HG03060 (cell line): ENCODE measurements around the gene KRT77.
"Not testable (repeated sequence)": the region's sequence is repeated elsewhere in the genome, so short reads cannot be mapped to it uniquely, and the experiment has no call there.

Experiments
- ATAC-seq: cut with Tn5 transposase; IDR thresholded peaks from one replicate; pipeline ENCODE4 v1.9.1; 2021; ENCODE audit warnings: low read depth, moderate number of reproducible peaks; ENCODE audit not compliant: unreplicated experiment

The KRT77 gene

DNA sequence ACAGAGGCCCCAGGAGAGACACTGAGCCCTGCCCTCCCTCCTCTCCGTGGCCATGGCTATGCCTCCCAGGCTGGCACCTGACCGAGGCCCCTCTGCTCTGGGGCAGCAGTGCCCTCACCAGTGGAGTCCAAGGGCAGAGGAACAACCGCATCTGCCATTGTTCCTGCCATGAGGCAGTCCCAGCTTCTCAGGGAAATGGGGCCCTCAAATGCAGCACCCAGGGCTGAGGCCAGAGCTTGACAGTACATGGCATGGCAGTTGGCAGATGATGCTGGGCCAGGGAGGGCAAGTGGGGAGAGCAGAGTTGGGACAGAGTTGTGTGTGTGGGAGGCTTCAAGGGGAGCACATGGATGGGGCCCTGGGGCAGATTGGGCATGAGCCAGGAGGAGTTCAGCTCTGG is 21.1 kb upstream of the KRT77 start:
- ATAC-seq = no peak

DNA sequence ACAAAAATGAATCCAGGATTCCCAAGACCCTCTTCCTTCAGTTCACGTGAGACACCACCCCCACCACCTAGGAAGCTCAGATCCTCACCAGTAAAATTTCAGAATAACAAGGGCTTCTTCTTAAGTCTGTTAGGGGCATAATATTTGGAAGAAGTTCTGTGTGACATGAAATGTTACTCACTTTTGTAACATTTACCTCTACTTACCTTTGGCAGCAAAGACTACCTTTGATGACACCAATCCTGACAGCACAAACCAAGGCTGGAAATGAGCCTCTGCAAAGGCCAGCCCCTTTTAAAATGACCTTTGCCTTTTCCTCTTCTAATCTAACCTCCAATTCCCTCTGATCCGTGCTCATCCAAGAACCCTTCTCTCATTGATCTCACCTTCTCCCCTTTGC is 19.4 kb upstream of the KRT77 start:
- ATAC-seq = no peak

DNA sequence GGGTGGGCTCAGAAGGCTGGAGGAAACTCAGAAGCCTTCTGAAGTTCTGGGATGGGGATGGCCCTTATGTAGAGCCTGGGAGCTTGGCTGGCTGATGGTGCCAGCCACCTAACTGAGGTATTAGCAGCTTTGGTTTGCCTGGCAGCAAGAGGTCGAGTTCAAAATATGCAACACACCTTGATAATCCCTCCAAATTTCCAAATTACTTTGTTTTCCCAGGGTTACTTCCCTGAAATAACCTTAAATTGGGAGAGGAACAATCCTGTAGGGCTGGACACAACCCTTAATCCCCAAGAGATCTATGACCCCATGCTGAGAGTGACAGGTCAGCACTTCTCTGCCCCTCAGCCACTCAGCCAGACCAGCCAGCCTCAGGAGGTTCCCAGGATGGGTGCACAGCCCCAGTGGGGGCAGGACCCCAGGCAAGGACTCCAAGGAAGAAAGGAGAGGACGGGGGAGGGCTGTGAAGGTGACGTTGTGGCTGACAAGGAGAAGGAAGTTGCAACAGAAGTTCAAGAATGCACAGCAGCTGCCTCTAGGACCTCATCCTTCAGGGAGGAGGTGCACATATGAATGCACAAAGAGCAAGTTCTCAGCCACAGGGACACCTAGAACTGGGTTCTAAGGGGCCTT is 18.6 kb upstream of the KRT77 start:
- no peak for ATAC-seq

DNA sequence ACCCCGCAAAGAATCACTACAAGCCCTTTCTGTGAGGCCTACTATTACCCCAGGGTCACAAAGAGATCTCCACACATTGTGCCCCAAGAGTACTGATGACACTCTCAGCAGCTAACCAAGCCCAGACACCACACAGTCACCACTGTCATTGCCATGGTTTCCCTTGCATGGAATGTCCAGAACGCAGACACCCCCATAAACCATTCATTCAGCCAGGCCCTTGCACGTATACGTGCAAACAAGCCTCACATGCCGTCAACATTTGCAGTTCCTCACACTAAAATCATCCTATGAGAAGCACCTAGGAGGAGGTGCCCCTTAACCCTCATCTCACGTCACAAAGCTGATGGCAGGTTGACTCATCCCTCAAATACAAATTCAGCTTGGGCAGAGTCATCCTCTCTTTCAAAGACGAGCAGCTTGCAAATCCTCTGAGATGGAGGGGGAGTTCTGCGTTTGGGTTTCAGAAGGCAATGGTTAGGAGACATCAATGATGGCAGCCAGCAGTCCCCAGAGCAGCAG is 17.1 kb upstream of the KRT77 start:
- no peak for ATAC-seq

DNA sequence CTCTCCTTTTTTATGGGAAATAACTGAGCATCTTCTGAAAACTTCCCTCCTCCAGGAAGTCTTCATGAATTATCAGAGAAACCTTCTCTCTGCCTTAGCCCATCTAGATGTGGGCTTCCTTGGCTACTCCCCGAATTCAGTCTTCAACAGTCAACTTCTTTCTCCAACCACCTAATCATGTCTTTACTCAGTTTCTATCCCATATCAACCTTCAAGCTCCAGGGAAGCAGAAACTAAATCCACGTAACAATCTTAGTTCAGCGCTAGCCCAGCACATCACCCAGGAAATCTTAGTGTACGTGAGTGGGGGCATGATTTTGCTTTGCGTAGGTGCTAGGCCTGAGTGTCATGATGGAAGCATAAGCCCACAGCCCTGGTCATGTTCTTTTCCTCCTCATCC is 12.7 kb upstream of the KRT77 start:
- ATAC-seq = no peak

DNA sequence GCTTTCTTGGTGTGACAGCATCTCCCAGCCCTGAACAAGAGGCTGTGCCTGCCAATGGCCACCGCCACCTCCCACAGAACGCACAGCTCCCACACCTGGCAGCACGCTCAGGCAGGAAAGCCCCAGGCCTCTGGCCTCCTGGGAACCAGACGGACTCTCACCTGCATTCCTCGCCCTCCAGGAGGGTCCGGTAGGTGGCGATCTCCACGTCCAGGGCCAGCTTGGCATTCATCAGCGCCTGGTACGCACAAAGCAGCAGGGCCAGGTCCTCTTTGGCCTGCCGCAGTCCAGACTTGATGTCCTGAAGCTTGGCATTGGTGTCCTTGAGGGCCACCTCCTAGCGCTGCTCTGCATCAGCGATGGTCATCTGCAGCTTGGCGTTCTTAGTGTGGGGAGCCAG is 12.1 kb upstream of the KRT77 start:
- no peak for ATAC-seq

DNA sequence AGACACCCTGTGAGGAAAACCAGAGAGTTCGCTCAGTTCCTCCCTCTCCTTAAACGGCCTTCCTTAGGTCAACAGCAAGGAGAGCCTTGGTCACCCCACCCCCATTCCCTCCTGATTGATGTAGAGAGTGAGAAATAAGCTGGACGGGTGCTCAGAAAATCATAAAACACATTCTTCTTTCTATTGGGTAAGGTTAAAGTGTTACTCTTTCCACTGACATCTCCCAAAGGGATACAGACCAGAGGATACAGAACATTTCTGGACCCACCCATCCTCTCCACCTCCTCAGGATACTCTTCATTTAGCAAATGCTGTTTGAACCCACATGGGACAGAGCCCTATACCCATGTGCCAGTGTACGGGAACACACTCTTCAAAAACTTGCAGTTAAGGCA is 11.6 kb upstream of the KRT77 start:
- no peak for ATAC-seq

DNA sequence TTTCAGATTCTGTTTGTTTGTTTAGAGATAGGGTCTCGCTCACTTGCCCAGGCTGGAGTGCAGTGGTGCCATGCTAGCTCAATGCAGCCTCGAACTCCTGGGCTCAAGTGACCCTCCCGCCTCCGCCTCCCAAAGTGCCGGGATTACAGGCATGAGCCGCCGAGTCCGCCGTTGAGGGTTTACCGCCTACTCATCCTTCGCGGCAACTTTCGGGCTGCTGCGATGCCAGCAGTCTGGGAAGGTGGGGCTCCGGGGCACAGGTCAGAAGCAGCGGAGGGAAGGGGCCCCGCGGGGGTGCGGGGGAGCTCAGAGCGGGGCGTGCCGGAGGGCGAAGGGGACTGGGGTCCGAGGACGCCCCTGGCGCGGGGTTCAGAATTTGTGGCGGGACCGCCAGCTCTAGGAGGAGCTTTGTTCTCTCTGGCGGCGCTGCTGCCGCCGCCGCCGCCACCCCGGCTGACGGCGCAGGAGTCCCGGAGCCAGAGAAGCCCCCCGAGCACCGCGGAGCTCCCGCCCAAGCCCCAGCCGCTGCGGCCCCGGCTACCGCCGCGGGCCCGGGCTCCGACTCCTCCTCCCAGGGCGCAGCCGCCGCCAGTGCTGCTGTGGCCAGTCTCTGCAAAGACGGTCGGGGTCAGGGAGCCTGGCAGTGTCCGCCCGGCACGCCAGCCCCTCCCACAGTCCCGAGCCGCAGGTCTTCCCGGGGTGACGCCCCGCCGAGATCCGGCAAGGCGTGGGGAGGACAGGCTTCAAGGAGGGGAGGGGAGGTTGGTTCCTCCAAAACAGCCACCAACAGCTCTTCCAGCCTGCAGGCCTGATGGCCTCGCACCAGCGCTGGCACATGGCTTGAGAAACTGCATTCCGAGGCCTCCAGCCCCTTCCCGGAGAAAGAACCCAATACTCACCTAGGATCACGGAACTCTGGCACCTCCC is 10.9 kb upstream of the KRT77 start:
- ATAC-seq = no peak

DNA sequence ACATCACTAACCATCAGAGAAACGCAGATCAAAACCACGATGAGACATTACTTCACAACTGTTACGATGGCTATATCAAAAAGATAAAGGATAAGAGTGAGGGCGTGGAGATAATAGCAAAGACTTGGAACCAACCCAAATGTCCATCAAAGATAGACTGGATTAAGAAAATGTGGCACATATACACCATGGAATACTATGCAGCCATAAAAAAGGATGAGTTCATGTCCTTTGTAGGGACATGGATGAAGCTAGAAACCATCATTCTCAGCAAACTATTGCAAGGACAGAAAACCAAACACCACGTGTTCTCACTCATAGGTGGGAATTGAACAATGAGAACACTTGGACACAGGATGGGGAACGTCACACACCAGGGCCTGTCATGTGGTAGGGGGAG is 8.8 kb upstream of the KRT77 start:
- not testable (repeated sequence) for ATAC-seq

DNA sequence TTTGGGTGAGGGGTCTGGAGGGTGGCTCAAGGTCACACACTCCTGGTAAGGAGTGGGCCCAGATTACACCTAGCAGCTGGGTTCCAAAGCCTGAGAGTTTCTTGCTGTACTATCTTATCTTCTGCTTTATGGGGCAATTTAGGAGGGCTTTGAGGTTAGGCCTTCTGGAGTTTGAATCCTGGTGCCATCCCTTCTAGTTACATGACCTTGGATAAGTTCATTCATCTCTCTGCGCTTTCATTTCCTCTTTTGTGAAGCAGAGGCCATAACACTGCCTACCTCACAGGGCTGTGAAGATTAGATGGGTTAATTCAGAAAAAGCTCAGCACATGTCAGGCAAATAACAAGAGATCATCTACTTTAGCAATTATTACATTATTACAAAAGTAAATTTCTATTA is 7.4 kb upstream of the KRT77 start:
- ATAC-seq = no peak

DNA sequence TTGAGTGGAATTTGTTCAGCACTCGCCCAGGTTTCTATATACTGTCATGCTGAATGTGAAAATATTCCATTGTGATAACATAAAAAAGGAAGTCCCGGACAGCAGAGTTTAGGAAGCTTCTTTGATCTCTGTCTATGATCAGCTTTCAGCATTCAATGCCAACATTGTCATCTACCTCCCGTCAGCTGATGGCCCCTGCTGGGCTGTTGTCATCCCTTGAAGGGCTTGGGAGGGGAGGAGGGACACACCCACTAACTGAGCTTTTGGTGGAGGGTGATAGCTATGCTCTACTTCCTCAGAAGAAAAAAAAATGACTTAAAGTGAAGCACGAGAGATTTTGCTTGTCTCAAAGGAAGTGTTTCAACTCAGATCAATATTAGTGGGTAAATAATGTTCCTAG is 4.7 kb upstream of the KRT77 start:
- ATAC-seq = no peak

DNA sequence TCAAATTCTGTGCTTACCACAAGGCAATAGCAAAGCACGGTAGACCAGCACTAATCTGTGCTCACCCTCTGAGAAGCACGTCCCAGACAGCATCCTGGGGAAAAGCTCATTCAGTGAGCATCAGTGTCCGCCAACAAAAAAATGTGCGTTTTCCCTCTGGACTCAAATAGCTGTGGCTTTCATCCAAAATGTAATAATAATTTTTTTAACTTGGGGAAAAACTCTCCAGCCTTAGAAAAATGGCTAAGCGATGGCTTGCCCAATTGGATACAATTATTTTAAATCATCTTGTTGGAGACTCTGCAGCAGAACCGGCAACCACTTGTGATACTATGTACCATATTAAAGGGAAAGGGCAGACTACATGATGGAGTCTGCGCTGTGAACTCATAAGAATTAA is 1.1 kb upstream of the KRT77 start:
- no peak for ATAC-seq

DNA sequence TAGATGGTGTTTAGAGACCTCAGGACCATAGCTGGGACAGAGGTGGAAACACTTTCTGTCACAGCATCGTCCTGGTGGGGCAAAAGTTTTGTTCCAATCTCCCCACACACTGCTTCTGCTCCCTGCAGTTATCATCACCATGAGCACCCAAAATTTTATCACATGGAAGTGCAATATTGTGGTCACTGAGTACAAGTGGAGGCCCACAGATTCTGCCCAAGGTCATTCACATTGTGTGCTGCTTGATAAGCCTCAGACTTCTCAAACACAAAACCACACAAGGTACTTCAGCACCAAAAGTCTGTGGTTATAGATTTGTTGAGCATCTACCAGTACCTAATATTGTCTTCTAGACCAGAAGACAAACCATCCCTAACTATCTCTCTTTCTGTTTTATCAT is 554 bp upstream of the KRT77 start:
- no peak for ATAC-seq

DNA sequence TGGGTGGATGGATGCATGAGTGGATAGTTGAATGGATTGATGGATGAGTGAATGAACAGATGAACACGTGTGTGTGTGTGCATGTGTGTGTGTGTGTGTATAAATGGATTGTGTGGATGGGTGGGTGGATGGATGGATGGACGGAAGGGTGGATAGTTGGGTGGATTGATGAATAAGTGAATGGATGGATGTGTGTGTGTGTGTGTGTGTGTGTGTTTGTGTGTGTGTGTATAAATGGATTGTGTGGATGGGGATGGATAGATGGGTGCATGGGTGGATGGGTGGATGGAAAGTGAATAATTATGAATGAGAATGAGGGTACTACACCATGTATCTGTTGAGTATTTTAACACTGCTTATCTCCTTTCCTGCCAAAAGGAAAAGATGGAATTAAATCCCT is 986 bp downstream of the KRT77 start:
- no peak for ATAC-seq

DNA sequence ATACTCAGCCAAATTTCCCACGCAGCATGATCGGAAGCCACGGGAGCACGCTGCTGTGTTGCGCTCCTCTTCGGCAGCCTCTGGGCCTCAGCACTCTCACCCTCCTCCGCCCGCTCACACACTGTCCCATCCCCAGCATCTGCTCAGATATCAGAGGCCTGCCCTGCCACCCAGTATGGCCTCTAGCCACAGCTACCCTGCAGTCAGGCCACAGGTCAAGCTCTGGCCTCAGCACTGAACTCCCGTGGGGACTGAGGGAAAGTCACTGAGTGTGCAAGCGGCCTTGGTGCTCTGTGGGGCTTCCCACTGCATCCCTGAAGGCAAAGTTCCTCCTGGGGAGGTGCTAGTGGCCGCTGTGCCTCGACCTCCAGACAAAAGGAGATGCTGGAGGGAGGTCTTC is 2.0 kb downstream of the KRT77 start:
- no peak for ATAC-seq

DNA sequence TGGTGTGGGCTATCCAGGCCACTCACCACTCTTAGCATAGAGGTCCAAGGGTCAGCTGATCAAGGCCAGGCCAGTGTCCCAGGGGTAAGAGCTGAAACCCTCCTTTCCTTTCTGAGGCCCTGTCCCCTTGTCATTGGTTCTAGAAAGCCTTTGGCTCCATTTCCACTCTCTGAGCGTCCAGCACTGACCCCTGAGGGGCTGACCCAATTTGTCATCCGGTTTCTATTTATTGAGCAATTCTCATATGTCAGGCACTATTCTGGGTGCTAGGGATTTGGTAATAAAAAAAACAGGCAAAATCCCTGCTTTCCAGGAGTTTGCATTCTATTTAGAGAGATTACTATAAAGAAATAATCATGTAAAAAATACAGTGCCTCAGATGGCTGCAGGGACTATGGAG is 3.4 kb downstream of the KRT77 start:
- no peak for ATAC-seq

DNA sequence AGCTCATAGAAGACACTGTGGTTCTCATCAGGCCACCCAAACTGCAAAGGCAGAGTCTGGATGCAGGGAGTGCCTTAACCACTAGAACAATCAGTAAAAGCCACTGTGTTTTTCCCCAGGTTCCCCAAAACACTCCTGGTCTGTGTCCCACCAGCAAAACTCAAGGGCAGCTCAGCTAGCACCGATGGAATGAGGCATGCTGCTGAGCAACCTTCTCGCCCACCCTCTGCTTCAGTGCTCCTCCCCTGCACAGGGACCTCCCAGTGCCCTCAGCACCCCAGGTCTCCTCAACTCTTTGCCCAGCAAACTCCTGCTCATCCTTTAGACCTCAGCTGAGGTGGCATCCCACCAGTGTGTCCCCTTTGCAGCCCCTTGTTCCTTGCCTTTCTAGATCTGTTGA is 4.0 kb downstream of the KRT77 start:
- ATAC-seq = no peak

DNA sequence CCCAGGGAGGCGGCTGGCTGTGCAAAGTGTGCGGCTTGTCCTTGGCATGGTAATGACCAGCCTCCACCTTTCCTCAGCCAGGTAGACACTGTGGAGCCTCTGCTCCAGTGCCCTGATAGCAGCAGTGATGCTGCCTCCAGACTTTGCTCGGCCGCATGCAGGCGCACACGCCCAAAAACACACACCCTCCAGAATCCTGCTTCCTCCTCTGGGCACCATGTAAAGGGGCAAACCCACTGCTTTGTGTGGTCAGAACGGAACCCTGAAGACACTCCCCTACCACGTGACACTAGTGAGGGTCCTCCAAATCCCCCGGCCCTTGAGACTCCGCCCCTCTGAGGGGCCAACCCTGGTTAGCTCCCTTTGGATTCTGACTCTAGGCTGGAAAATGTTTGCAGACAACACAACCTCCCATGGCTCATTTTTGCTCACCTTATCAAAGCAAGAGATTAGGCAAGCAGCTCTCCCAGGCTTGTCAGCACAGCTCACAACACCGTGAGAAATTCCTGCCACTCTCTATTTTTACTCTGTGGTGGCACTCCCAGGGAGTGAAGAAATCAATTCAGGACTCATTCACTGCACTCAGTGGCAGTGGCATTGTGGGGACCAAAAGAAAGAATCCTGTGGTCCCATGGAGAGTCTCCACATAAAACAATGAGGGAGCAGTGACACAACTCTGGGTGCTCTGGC is 4.5 kb downstream of the KRT77 start:
- ATAC-seq = no peak

DNA sequence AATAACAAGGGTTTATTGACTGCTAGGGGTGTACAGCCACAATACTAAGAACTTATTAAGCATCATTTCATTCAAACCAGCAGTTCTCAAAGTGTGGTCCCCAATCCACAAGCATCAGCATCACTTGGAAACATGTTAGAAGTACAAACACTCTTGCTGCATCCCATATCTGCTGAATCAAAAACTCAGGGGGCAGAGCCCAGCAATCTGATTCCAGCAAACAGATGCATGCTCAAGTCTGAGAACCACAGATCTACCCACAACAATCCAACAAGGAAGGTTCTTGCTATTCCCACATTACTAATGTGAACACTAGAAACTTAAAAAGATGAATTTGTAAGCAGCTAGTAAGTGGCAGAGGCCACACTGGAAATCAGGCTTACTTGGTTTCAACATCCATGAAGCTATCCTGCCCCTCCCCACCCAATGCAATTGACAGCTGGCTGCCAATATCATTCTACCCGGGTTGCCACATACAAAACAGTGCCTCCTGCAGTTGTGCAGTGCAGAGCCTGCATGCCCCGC is 6.2 kb downstream of the KRT77 start:
- ATAC-seq = no peak

DNA sequence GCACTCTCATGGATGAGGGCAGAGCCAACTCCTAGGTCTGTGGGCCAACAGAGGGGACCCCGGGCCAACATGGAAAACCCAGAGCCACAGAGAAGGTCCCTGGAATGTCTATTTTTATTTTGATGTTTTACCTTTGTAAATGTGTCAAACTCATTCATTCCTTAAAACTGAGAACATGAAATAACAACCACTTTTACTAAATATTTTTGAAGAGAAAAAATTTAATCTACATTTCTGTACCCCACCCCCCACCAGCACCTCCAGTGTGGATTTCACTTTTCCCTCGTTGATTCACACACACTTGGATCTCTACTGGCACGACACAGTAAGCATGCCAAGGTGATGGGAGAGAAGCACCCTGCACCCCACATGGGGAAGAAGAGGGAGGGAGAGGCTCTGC is 6.7 kb downstream of the KRT77 start:
- no peak for ATAC-seq

DNA sequence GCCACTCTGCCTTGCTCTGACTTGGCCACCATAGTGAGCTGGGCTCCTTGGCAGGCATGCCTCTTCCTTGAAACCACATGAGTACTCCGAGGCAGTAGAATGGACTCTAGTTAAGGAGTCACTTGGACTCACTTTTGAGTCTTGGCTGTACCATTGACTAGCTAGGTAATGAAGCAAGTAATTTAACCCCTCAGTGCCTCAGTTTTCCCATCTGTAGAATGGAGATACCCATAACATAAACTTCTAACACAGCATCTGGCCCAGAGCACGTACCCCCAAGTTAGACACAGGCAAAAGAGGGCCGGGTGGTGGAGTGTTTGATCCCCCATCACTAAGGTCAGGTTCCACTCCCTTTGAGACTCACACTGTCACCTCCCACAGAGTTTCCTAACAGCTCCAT is 8.3 kb downstream of the KRT77 start:
- no peak for ATAC-seq
